Measurements from ENCODE around the gene FAM185A.
"Not testable (repeated sequence)": the region's sequence is repeated elsewhere in the genome, so short reads cannot be mapped to it uniquely, and the experiment has no call there.

The FAM185A gene

DNA sequence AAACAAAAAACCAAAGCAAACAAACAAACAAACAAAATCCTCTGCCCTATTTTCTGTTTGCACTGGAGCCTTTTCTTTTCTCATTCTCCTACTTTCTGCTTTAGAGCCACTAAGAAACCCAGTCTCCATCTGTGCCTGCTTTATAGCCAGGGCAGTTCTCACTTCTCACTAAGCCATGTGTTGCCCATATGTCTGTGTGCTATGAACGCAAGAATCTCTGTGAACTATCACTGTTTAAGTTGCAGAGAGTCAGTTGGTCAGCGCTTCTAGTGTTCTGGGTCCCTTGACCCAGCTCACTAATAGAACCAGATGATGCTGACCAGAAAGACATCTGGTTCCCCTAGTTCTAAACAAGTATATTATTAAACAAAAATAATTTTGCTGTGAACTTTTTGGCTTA is 81.4 kb downstream of the FAM185A start:
- DNase-seq (ENCODE audit: low spot score): no peak

DNA sequence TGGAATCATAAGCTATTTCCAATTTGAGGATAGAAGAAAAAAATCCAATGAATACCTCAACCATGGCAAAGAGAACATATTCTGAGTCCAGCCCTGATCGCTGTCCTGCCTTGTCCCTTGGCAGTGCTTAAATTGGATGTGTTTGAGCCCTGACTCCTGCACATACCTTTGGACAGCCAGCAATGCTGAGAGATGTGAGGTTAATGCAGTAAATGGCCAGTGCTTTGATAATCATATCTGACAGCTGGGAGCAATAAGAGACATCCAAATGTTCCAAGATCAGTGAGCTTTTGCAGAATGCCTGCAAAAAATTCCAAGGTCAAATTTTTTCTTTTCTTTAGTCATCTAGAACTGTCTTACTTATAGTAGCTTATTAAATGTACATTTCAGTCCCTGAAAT is 83.9 kb downstream of the FAM185A start:
- no peak for DNase-seq (ENCODE audit: low spot score)

DNA sequence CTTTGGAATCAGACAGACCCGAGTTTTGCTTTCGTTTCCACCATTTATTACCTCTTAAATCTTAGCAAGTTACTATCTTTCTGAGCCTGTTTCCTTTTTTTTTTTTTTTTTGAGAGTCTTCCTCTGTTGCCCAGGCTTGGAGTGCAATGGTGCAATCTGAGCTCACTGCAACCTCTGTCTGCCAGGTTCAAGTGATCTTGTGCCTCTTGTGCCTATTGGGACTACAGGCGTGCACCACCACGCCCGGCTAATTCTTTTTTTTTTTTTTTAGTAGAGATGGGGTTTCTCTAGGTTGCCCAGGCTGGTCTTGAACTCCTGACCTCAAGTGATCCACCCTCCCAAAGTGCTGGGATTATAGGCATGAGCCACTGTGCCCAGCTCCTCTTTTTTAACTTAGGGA is 84.5 kb downstream of the FAM185A start:
- DNase-seq (ENCODE audit: low spot score): no peak

DNA sequence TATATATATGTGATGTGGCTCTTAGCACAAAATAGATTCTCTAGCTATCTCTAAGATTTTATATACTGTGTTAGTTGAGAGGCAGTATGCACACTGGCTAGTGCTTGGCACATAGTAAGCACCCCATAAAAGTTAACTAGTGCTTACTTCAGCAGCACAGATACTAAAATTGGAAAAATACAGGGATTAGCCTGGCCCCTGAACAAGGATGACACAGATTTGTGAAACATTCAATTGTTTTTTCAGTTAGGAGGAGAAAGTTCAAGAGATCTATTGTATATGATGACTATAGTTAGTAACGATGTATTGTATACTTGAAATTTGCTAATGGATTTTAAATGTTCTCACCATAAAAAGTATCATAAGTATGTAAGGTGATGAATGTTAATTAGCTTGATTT is 85.7 kb downstream of the FAM185A start:
- DNase-seq (ENCODE audit: low spot score): no peak

DNA sequence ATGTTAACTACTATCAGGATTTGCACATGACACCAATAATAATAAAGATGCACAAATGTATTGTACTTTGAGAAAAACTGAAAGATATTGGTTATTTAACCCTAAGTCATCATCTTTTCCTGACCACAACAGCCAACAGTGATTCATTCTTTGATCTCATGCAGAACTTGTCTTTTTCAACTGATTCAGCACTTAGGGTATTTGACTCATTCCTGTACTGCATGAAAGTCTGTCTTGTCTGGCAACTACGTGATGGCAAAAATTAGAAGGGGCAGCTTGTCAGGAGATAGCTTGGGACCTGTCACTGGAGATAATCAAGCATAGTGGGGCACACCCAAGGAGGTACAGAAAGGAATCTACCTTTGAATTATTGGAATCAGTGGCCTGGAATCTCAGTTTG is 86.2 kb downstream of the FAM185A start:
- DNase-seq (ENCODE audit: low spot score): no peak

DNA sequence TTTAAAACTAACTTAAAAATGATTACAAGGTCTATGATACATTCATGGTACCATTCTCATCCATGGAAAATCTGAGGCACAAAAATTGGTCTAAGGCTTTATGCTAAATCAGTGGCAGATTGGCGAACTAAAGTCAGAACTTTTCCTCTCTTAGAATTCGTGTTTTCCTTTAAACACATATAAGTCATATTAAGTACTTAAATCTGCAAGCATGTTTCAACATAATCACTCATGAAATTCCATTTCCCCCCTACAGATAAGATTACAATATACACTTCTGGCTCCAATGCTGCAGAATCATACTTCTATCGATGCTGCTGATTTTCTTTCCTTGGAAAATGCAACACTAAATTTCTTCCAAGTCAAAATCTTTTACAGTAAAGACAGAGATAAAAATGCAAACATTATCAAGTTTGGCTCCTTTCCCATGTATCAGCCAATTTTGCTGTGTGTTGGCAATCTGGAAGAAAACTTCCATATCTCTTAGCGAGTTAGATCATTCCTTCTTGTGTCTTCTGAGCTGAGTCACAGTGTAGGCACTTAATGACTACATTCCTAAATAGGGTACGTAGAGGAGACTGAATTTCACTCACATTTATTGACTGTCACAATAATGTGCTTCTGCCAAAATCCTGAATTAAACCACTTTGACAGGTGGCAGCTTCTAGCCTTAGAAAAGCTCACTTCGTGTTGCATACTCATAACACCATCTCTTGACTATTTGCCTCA is 87.6 kb downstream of the FAM185A start:
- DNase-seq (ENCODE audit: low spot score): no peak

DNA sequence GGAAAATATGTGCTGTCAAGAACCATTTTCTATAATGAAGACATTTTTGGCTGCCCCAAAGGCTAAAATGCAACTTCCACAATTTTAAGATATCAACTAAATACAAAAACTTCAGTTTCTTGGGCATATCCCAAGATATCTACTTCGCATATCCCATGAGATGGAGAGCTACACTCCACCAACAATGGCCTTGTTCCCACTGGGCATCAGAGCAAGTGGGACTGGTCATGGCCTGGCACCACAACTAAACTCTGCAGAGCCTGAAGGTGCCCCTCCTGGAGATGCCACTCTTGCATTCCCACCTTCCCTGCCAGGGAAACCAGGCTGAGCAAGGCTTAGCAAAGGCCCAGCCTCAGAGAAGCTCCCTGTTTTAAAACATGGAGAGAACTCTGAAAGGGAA is 88.2 kb downstream of the FAM185A start:
- no peak for DNase-seq (ENCODE audit: low spot score)

DNA sequence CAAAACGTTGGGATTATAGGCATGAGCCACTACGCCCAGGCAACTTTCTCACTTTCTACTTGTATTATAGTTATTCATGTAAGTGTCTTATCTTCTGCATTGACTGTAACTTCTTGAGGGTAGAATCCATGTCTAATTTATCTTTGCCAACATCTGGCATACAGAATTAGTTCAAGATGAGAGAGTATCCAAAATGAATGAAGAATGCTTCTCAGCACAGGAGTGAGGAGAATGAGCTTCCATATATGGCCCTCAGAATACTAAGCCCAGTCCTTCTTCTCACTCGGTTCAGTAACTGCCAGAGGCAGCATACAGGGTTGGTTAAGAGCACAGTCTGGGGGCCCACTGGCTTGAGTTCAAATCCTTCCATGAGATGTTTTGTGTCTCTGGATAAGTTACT is 89.0 kb downstream of the FAM185A start:
- DNase-seq (ENCODE audit: low spot score): no peak

DNA sequence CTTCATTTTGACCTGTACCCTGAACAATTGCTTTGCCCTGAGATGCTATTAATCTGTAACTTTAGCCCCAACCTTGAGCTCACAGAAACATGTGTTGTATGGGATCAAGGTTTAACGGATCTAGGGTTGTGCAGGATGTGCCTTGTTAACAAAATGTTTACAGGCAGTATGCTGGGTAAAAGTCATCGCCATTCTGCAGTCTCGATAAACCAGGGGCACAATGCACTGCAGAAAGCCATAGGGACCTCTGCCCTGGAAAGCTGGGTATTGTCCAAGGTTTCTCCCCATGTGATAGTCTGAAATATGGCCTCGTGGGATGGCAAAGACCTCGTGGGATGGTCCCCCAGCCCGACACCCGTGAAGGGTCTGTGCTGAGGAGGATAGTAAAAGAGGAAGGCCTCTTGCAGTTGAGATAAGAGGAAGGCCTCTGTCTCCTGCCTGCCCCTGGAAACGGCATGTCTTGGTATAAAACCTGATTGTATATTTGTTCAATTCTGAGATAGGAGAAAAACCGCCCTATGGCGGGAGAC is 89.8 kb downstream of the FAM185A start:
- DNase-seq (ENCODE audit: low spot score): not testable (repeated sequence)

DNA sequence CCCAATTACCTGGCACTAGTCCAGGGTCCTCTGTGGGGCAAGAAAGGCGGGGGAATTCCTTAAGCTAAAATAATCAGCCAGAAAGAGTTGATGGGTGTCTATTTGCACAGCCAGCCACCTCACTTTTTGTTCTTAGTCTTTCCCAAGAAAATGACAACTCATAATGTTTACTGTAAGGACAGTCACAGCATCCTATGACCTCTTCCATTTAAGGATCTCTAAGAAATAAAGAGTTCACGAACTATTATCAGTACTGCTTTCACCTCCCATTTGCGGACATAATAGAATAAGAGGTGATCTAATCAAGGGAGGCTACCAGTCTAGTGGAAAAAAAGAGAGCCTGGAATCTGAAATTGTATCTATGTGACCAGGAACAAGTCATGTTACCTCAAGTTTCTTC is 91.6 kb downstream of the FAM185A start:
- no peak for DNase-seq (ENCODE audit: low spot score)

DNA sequence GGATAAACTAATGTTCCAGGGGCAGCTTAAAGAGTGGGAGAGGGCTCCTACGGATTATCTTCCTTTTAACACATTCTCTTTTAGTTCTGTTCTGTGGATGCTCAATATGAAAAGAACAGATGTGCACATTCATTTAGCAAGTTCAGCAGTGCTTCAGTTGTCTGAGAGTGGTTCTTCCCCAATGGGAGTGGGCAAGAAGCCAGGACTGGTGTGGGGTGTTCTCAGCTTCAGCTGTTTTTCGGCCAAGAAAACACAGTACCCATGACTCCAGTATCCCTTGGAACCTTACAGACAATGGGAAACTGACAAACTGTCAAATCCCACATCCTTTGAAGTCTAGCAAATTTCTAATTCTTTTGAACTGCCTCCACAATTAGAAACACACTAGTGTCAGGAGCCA is 92.5 kb downstream of the FAM185A start:
- DNase-seq (ENCODE audit: low spot score): no peak

DNA sequence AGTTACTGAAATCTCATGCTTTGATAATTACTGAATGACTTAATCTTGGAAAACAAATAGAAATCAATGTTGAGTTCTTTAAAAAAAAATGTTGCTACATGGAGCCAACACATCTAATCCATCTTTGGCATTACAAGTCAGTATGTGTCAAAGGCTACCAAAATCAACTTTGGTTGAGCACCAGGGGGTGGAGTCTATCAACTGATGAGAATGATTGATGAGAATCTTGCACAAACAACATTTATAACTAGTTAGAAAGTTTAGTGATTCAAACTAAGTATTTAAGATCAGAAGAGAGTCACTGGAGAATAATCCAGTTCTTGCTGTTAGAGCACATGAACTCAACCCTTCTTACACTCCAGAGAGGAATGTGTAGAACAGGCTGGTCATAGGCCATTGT is 93.5 kb downstream of the FAM185A start:
- DNase-seq (ENCODE audit: low spot score): no peak

DNA sequence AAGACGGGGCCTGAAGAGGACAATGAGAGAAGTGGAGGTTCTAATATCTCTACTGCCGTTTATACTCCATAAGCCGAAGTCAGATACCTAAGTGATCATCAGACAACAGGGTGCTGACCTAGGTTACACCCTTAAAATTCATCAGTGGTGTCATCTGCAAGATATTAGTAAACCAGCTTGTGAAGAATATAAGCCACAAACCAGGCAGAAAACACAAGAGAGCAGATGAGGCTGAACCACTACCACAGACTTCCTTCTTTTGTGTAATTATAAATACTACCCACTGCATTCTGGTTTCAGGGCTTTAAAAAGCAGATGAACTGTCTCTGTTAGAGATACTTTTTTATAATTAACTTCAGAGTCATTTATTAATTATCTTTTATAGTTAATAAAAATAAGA is 95.1 kb downstream of the FAM185A start:
- DNase-seq (ENCODE audit: low spot score): no peak

DNA sequence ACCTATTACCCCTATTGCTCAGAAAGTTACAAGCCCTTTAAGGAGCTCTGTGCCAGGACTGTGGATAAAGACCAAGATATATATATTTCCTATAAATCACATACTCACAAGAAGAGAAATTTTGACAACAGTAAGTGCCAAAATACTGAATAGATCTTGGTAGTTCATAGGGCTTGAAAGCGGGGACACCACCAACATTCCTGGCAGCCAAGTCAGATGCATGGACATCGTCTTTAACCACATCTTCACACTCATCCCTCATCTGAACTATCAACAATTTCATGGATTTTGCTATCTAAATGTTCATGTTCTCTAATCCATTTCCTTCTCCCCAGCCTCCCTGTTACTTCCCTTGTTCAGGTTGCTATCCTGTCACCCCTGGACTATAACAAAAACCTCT is 96.5 kb downstream of the FAM185A start:
- no peak for DNase-seq (ENCODE audit: low spot score)

DNA sequence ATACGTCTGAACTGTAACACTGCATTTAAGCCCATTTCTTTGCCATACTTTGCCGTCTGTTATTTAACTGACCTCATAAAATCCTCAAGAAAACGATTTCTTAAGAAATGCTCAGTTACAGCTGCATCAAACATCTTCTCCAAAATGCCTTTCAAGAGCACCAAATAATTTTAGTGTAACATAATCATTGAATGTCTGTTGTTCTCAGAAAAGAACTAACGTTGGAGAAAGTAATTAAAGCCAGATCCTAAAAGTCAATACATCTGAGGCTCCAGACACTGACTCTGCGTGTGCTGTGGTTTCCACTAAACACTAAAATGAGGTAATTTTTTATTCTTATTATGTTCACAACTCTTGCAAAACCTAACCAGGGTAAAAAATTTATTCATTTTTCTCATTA is 100.3 kb downstream of the FAM185A start:
- no peak for DNase-seq (ENCODE audit: low spot score)

DNA sequence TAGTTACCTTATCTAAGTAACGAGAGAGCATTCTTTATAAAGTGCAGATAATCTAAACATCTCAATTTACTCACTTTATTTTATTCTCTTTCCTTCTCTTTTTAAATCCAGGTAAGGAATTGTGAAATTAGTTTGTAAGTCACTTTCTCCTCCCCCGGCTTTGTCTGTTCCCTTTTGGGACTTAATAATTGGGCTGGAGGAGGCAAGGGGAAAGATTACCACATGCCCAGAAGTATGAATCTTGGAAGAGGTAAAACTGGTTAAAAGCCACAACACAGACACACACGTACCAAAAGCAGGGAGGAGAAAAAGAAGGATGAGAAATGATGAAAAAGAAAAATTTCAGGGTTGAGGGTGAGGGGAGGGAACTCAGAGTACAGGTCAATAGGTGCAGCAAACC is 100.7 kb downstream of the FAM185A start:
- DNase-seq (ENCODE audit: low spot score): no peak

DNA sequence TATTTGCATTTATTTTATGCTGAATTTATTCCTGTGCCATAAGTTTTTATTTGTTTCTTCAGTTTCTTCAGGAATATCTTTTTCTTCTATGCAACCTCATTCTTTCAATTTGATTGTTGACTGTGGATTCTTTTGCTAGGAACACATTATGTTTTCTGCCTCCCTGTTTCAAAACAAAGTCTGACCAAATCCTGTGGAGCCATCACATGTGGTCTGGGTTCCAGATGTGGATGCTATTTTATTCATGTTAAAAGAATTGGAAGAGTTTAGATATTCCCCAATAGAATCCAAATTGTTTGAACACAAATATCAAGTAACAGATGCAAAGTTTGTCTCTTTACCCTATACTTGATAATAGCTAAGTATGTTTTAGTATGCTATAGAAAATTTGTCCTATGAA is 107.2 kb downstream of the FAM185A start:
- no peak for DNase-seq (ENCODE audit: low spot score)

All from hematopoietic multipotent progenitor cell treated with erythropoietin and hydrocortisone succinate and interleukin-3 and kit ligand, for 15 days (in vitro differentiated cells).